B cell (primary cell): ENCODE data around the gene CERCAM. TPM values are rescaled to one million over a fixed set of nuclear protein-coding genes. Genes with fewer than 3 reads are reported as not detected.
"Not testable (repeated sequence)": the region's sequence is repeated elsewhere in the genome, so short reads cannot be mapped to it uniquely, and the experiment has no call there.

Experiments
- ATAC-seq: fragments of 200-7000 bp; cut with Tn5 transposase; one replicate; pipeline ENCODE4 v1.10.0; 2021; ENCODE audit warnings: low read depth, mild to moderate bottlenecking, moderate number of reproducible peaks, moderate library complexity
- CTCF ChIA-PET: fragments of 350-600 bp; sonication (Branson Sonifier 250); formaldehyde crosslinking; loops from one replicate; lab custom pipeline; 2021; ENCODE audit warnings: antibody characterized with exemption, inconsistent platforms; lab: Charles Lee
- POLR2A ChIA-PET: fragments of 350-600 bp; sonication (Branson Sonifier 250); formaldehyde crosslinking; loops from one replicate; lab custom pipeline; 2021; ENCODE audit warnings: antibody characterized with exemption; lab: Charles Lee
- DNase-seq: peaks from one replicate; pipeline ENCODE4 v3.0.0; 2013
- H2AFZ ChIP-seq: 2 replicates; pipeline ENCODE4 v1.6.1; 2012; ENCODE audit warnings: mild to moderate bottlenecking, low read depth, low read length; ENCODE audit not compliant: insufficient read depth, poor library complexity, severe bottlenecking
- H3K27ac ChIP-seq, 2 donors: 1 replicate in 1 of 2; 2 replicates in 1 of 2; pipeline ENCODE4 v1.5.1; 2012 to 2013; ENCODE audit warnings: low read length in 2 of 2, mild to moderate bottlenecking in 2 of 2, moderate library complexity in 1 of 2
- H3K27me3 ChIP-seq, 4 experiments: fragments of 200-600 bp in 1 of 4; sonication (generic) in 1 of 4; replicated peaks in 1 of 4; 1 replicate in 2 of 4; 2 replicates in 2 of 4; pipeline versions ENCODE4 v1.6.1 to v1.7.0; 2013 to 2016; ENCODE audit warnings: low read length in 3 of 4, mild to moderate bottlenecking in 2 of 4, mixed read lengths in 1 of 4, moderate library complexity in 1 of 4; ENCODE audit not compliant: insufficient read depth in 4 of 4, control insufficient read depth in 3 of 4; ENCODE audit errors: control extremely low read depth in 1 of 4
- H3K36me3 ChIP-seq, 2 experiments: replicated peaks in 1 of 2; 1 replicate in 1 of 2; 2 replicates in 1 of 2; pipeline versions ENCODE4 v1.6.1 to v1.7.1; 2013; ENCODE audit warnings: low read length in 1 of 2; ENCODE audit not compliant: insufficient read depth in 2 of 2, control insufficient read depth in 1 of 2; ENCODE audit errors: control extremely low read depth in 1 of 2, extremely low read depth in 1 of 2
- H3K4me1 ChIP-seq, 2 donors: fragments of 200-600 bp in 1 of 2; sonication (generic) in 1 of 2; 1 replicate in 1 of 2; 2 replicates in 1 of 2; pipeline versions ENCODE4 v1.5.1 to v1.6.1; 2013 to 2017; ENCODE audit warnings: low read length in 2 of 2; ENCODE audit not compliant: control insufficient read depth in 2 of 2, insufficient read depth in 2 of 2
- H3K4me2 ChIP-seq: replicated peaks from 2 replicates; pipeline ENCODE3; 2012; ENCODE audit warnings: mild to moderate bottlenecking, low read depth, low read length; ENCODE audit not compliant: poor library complexity, severe bottlenecking
- H3K4me3 ChIP-seq, 5 experiments: fragments of 200-600 bp in 1 of 5; sonication (generic) in 1 of 5; 1 replicate in 3 of 5; 2 replicates in 2 of 5; pipeline versions ENCODE4 v1.5.1 to v1.7.0; 2011 to 2016; ENCODE audit warnings: low read length in 4 of 5, mild to moderate bottlenecking in 4 of 5, low read depth in 2 of 5, control low read depth in 1 of 5, moderate library complexity in 1 of 5; ENCODE audit not compliant: insufficient read depth in 1 of 5; ENCODE audit errors: control extremely low read depth in 1 of 5, extremely low read depth in 1 of 5
- H3K79me2 ChIP-seq: fragments of 200-600 bp; sonication (generic); one replicate; pipeline ENCODE4 v1.6.0; 2016; ENCODE audit warnings: low read length; ENCODE audit not compliant: control insufficient read depth, insufficient read depth
- H3K9ac ChIP-seq: fragments of 200-600 bp; sonication (generic); 2 replicates; pipeline ENCODE4 v1.6.1; 2017; ENCODE audit warnings: mild to moderate bottlenecking, low read length, moderate library complexity
- H3K9me3 ChIP-seq, 3 donors: one replicate each; pipeline versions ENCODE4 v1.6.1 to v1.7.1; 2013; ENCODE audit warnings: low read length in 2 of 3; ENCODE audit not compliant: control insufficient read depth in 2 of 3, insufficient read depth in 1 of 3; ENCODE audit errors: control extremely low read depth in 1 of 3
- H4K20me1 ChIP-seq: 2 replicates; pipeline ENCODE4 v1.6.0; 2012; ENCODE audit warnings: mild to moderate bottlenecking, low read length; ENCODE audit not compliant: insufficient read depth, control insufficient read depth, poor library complexity, severe bottlenecking
- H3K27ac Mint-ChIP-seq: one replicate; pipeline ENCODE4 v1.8.0; 2021; ENCODE audit warnings: mixed read lengths
- H3K27me3 Mint-ChIP-seq: one replicate; pipeline ENCODE4 v1.8.0; 2021; ENCODE audit warnings: mixed read lengths
- H3K4me1 Mint-ChIP-seq: one replicate; pipeline ENCODE4 v1.8.0; 2021; ENCODE audit warnings: mixed read lengths
- H3K4me3 Mint-ChIP-seq: one replicate; pipeline ENCODE4 v1.8.0; 2021; ENCODE audit warnings: mixed read lengths
- H3K9me3 Mint-ChIP-seq: one replicate; pipeline ENCODE4 v1.8.0; 2022; ENCODE audit warnings: mixed read lengths; ENCODE audit not compliant: insufficient read depth
- CTCF ChIP-seq: fragments of 200-600 bp; IDR thresholded peaks from one replicate; pipeline ENCODE4 v1.8.0; 2022; ENCODE audit warnings: antibody characterized with exemption, mild to moderate bottlenecking
- EZH2 ChIP-seq: IDR thresholded peaks from 2 replicates; pipeline ENCODE4 v1.6.1; 2012; ENCODE audit warnings: borderline replicate concordance, low read depth, mild to moderate bottlenecking, moderate library complexity, low read length; ENCODE audit not compliant: insufficient read depth, poor library complexity, severe bottlenecking
- WGBS: methylation state at CpG from one replicate; pipeline ENCODE4 v1.1.5; 2013; ENCODE audit warnings: missing lambda C conversion rate; ENCODE audit not compliant: insufficient coverage; 5-methylcytosine and 5-hydroxymethylcytosine counted together
- intact Hi-C: fragments of 100-400 bp; cut with micrococcal nuclease; formaldehyde crosslinking; loops from one replicate; pipeline ENCODE4 v1.10.0; 2022
- polyA plus RNA-seq: library from polyadenylated mRNA; depleted of rRNA; stranded (reverse); fragments of >200 nt; gene quantifications from 2 replicates; pipeline ENCODE4 v1.2.3, GENCODE V29; 2012
- total RNA-seq, 2 donors: library from RNA; stranded (reverse); fragments of 120-200 nt in 1 of 2; gene quantifications; 1 replicate in 1 of 2; 2 replicates in 1 of 2; pipeline versions ENCODE4 v1.2.3 to v1.2.4, GENCODE V29; 2013 to 2022

Gene CERCAM
- total and polyA plus RNA-seq, 2 donors (not counting 1 experiment from before 2014, with no cell fraction given), result 2.4 to 3.8 TPM

GRCh38 chr9:128421482-128421996 is 882 bp downstream of the CERCAM start:
- Mint-ChIP-seq H3K27ac (no peak overlapping the region), H3K9me3 (no peaks in the 10 kb centered on the region), H3K4me1 (peaks cover 7% of the 10 kb centered on the region), H3K27me3 (peaks cover 9% of the 10 kb centered on the region), H3K4me3 (peak overlapping the region; percentile 74)
- POLR2A ChIA-PET, result interaction anchor here (0.7 to 1.4 kb wide), 2 partner anchors 34 to 330 kb away, joined by 5 to 8 read pairs; partner anchors contain the start of gene ODF2
- intact Hi-C loops, result loop anchor here (1.0 to 2.0 kb wide), 3 partner anchors 51 to 229 kb away; partner anchors contain the start of genes GLE1 and URM1
- H2AFZ ChIP-seq, result peak overlapping the region; percentile 99
- peak overlapping the region in 3 of 5 experiments; percentile 73 to 94 (median 89) for H3K4me3 ChIP-seq
- peak overlapping the region; percentile 94 for H3K4me2 ChIP-seq
- H3K9ac ChIP-seq, result peak overlapping the region; percentile 90
- H3K4me1 ChIP-seq, result peaks cover 20 to 21% of the 10 kb centered on the region in 2 donors
- DNase-seq, result no peak
- H3K9me3 ChIP-seq, result peaks cover 0 to 8% (median 0%) of the 10 kb centered on the region in 3 donors
- no peak overlapping the region for H3K27ac ChIP-seq
- CTCF ChIA-PET, result interaction anchor here (1.0 to 2.0 kb wide), 3 partner anchors 10 to 21 kb away, joined by 4 to 14 read pairs (median 6); no protein-coding TSS in a partner anchor
- ATAC-seq, result no peak
- no peaks in the 10 kb centered on the region for H4K20me1 ChIP-seq
- no peaks in the 10 kb centered on the region for H3K79me2 ChIP-seq
- no peak for TF ChIP-seq EZH2
- no peak for TF ChIP-seq CTCF
- H3K36me3 ChIP-seq, result no peaks in the 10 kb centered on the region
- WGBS, result 8% methylated on average over 5 of the region's 11 CpGs
- H3K27me3 ChIP-seq, result peaks cover 0 to 27% (median 5%) of the 10 kb centered on the region in 4 experiments

GRCh38 chr9:128422022-128422782 is 1.5 kb downstream of the CERCAM start:
- H4K20me1 ChIP-seq, H3K9ac ChIP-seq, POLR2A ChIA-PET, intact Hi-C loops, H3K4me2 ChIP-seq, H3K79me2 ChIP-seq, DNase-seq, H3K36me3 ChIP-seq, H3K4me3 ChIP-seq, H2AFZ ChIP-seq, ATAC-seq, H3K27ac ChIP-seq, H3K9me3 ChIP-seq, H3K4me1 Mint-ChIP-seq, H3K27me3 Mint-ChIP-seq, H3K27ac Mint-ChIP-seq, H3K9me3 Mint-ChIP-seq: not testable (repeated sequence)
- CTCF ChIA-PET, result interaction anchor here (0.7 kb wide), 1 partner anchor 508 kb away, joined by 3 read pairs; no protein-coding TSS in a partner anchor
- WGBS, result 97% methylated on average over 10 of the region's 13 CpGs
- Histone ChIP-seq H3K4me1 (peaks cover 20 to 21% of the 10 kb centered on the region in 2 donors), H3K27me3 (peaks cover 0 to 25% (median 5%) of the 10 kb centered on the region in 4 experiments)
- H3K4me3 Mint-ChIP-seq, result peak overlapping the region; percentile 60
